ENCODE data around the gene G3BP1.

DNA sequence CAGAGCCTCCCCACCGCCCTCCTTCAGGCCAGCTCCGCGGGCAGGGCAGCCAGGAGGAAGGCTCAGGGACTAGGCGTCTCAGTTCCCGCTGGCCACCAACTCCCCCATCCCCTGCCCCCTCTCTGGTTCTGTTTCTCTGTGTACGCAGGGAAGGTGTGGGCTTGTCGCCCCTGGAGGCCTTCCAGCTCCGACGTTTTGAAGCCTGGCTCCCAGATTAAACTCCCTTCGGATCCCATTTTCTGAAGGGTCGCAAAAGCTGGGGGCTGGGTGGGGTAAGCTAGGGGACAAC is 13.7 kb upstream of the G3BP1 start:
- TF ChIP-seq CTCF (IDR thresholded peaks at IDR 0.05), result no peak
- TF ChIP-seq POLR2AphosphoS5 (IDR thresholded peaks at IDR 0.05), result no peak
- TF ChIP-seq POLR2A (IDR thresholded peaks at IDR 0.05; ENCODE audit: low read depth), result no peak
- TF ChIP-seq EP300 (IDR thresholded peaks at IDR 0.05), result no peak
